RWPE2 (cell line): Measurements from ENCODE around the gene HNRNPH1.
"Not testable (repeated sequence)": the region's sequence is repeated elsewhere in the genome, so short reads cannot be mapped to it uniquely, and the experiment has no call there.

ENCODE experiments used
- ATAC-seq: fragments of 200-7000 bp; cut with Tn5 transposase; 3 replicates; pipeline ENCODE4 v1.9.1; 2021; ENCODE audit warnings: low read depth
- DNase-seq: peaks from one replicate; pipeline ENCODE4 v3.0.0-alpha.2; 2020; ENCODE audit warnings: low spot score
- H3K27ac ChIP-seq: fragments of 450-650 bp; 2 replicates; pipeline ENCODE4 v1.5.1; 2017; ENCODE audit warnings: mild to moderate bottlenecking; ENCODE audit not compliant: poor library complexity, severe bottlenecking
- H3K27me3 ChIP-seq: fragments of 250-450 bp; sonication (Bioruptor Pico); 2 replicates; pipeline ENCODE4 v1.5.1; 2021; ENCODE audit warnings: mild to moderate bottlenecking, moderate library complexity; ENCODE audit not compliant: insufficient read depth, poor library complexity, severe bottlenecking
- H3K36me3 ChIP-seq: fragments of 250-450 bp; sonication (Bioruptor Pico); 2 replicates; pipeline ENCODE4 v1.5.1; 2020; ENCODE audit warnings: low read depth, mild to moderate bottlenecking, moderate library complexity
- H3K4me1 ChIP-seq: fragments of 250-450 bp; sonication (Bioruptor Pico); 2 replicates; pipeline ENCODE4 v1.5.1; 2021; ENCODE audit warnings: mild to moderate bottlenecking, moderate library complexity; ENCODE audit not compliant: insufficient read depth, poor library complexity, severe bottlenecking
- H3K4me3 ChIP-seq: fragments of 250-450 bp; sonication (Bioruptor Pico); 2 replicates; pipeline ENCODE4 v1.5.1; 2021; ENCODE audit warnings: mild to moderate bottlenecking, moderate library complexity; ENCODE audit not compliant: severe bottlenecking
- H3K9me3 ChIP-seq: fragments of 250-450 bp; sonication (Bioruptor Pico); 2 replicates; pipeline ENCODE4 v1.5.1; 2021; ENCODE audit warnings: mild to moderate bottlenecking, moderate library complexity; ENCODE audit not compliant: severe bottlenecking
- TF ChIP-seq, protein P1 (sequence below): fragments of 450-650 bp; IDR thresholded peaks from one replicate; pipeline ENCODE4 v1.5.1; 2017; ENCODE audit warnings: mild to moderate bottlenecking, moderate library complexity; ENCODE audit not compliant: poor library complexity, severe bottlenecking

HNRNPH1 gene

DNA sequence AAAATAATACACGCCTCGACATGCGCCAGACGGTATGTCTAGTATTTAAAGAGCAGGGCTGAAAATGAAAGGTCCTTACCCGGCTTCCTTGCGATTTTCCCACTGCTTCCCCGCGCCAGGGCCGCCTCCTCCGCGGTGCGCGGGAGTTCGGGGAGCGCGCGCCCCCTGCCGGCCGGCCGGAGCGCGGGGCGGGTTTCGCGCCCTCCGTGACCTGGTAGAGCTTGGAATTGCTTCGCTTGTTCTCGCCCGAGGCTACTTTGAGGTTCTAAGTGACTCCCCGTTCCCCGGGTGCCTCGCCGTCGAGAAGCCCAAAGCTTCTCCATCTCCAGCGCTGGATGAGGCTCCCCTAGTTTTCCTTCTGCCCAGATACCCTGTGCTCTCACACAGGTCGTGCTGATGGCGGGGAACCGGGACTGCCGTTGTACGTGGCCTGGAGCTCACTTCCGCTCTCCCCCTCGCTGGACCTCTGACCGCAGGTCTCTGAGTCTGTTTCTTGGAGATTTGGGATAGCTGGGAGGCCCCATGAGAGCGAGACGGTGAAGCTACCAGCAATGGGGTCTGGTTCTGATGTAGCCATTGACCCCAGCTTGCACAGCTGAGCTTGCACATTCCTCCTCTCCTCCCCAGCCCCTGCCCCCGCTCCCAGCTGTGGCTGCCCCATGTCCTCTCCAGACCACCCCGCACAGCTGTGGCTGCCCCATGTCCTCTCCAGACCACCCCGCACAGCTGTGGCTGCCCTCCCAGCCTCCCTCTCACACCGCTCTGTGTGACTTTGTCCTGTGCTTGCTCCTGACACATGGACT lies 11.1 kb upstream of the HNRNPH1 start:
- not testable (repeated sequence) for H3K4me3 ChIP-seq, H3K27me3 ChIP-seq, H3K4me1 ChIP-seq, H3K9me3 ChIP-seq, DNase-seq, H3K27ac ChIP-seq, H3K36me3 ChIP-seq
- TF ChIP-seq, protein P1, sequence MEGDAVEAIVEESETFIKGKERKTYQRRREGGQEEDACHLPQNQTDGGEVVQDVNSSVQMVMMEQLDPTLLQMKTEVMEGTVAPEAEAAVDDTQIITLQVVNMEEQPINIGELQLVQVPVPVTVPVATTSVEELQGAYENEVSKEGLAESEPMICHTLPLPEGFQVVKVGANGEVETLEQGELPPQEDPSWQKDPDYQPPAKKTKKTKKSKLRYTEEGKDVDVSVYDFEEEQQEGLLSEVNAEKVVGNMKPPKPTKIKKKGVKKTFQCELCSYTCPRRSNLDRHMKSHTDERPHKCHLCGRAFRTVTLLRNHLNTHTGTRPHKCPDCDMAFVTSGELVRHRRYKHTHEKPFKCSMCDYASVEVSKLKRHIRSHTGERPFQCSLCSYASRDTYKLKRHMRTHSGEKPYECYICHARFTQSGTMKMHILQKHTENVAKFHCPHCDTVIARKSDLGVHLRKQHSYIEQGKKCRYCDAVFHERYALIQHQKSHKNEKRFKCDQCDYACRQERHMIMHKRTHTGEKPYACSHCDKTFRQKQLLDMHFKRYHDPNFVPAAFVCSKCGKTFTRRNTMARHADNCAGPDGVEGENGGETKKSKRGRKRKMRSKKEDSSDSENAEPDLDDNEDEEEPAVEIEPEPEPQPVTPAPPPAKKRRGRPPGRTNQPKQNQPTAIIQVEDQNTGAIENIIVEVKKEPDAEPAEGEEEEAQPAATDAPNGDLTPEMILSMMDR = peak; percentile 5
- peak; percentile 90 for ATAC-seq

DNA sequence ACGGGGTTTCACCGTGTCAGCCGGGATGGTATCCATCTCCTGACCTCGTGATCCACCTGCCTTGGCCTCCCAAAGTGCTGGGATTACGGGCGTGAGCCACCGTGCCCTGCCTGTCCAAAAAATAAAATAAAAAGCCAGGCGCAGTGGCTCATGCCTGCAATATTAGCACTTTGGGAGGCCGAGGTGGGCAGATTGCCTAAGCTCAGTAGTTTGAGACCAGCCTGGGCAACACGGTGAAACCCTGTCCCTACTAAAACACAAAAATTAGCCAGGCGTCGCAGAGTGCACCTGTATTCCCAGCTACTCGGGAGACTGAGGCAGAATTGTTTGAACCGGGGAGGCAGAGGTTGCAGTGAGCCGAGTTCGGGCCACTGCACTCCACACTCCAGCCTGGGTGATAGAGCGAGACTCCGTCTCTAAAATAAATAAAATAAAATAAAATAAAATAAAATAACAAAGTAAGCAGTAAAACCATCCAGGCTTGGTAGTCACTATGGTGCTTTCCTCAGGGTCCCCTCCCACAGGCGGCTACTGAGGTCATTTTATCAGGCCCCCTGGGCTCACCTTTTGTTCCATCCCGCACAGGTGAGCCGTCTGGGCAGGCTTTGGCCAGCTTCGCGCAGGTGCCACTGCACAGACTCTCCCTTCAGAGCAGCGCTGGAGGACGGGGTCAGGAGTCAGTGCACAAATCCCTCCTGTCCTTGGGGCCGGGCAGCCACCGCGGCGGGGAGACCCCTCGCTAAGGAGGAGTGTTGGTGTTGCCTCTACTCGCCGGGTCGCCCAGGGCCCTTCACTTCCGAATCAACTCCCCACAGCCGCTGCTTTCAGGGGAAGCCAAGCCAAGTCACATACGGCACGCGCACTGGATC lies 10.3 kb upstream of the HNRNPH1 start:
- H3K27me3 ChIP-seq, H3K9me3 ChIP-seq, H3K36me3 ChIP-seq, H3K4me1 ChIP-seq, DNase-seq: not testable (repeated sequence)
- Histone ChIP-seq H3K27ac (peak overlapping the region; percentile 21), H3K4me3 (peak overlapping the region; percentile 26)
- TF ChIP-seq, protein P1 = peak; percentile 17
- ATAC-seq = peak; percentile 72

DNA sequence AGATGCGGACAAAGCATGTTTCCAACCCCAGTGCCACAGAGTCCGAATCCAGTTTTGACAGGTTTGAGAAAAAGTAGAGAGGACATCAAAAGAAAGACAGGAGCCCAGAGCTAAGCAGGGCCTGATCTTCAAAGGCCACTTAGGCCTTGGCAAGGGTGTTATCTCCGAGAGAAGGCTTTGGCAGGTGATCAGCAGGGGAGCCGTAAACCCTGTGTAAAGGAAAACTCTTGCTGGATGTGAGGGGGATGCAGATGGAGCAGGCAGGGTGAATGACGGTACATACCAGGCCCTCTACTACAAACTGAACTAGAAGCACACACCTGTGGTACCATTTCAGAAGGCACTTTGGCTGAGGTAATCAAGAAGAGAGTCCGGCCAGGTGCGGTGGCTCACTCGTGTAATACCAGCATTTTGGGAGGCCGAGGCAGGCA lies 1.4 kb upstream of the HNRNPH1 start:
- H3K27me3 ChIP-seq = no peaks in the 10 kb centered on the region
- peak overlapping the region; percentile 87 for H3K27ac ChIP-seq
- peaks cover 38% of the 10 kb centered on the region for H3K36me3 ChIP-seq
- ATAC-seq (no peak), DNase-seq (no peak)
- no peaks in the 10 kb centered on the region for H3K9me3 ChIP-seq
- TF ChIP-seq, protein P1 = no peak
- peaks cover 21% of the 10 kb centered on the region for H3K4me1 ChIP-seq
- H3K4me3 ChIP-seq = no peak overlapping the region

DNA sequence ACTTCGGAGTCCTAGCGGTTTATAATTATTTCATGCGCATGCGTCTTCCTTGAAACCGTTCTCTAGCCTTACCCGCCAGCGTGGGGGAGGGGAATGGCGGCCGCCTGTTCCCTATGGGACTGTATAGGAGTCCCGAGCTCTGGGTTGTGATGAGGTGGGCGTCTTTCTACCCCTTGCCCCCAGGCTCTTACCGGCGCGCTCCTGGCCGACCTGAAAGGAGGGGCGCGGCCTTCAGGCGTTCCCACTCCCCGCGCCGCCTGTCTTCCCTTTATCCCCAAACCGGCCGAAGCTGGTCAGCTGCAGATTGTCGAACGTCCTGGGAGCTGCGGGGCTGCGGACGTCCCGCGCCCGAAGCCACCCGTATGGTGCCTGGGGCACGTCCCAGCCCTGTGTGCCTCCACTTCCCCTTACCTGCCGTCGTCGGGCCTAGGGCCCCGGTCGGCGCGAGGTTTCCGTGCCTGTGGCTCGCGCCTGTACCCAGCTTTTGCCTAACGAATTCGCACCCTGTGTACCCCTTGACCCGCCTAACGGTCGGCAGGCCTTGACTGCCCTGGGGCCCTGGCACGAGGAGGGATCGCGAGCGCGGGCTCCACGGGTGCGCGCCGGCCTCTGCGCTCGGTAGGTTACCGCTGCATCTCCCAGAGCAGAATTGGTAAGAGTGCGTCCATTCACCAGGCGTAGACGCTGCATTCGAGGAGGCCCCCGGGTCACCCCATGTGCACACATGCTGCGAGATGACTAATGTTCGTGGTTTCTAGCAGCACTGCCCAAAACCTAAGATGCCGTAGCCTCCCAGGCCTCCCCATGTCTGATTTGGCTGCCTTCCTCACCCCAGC lies 653 bp upstream of the HNRNPH1 start:
- Histone ChIP-seq H3K4me3 (peak overlapping the region; percentile 76), H3K4me1 (peaks cover 28% of the 10 kb centered on the region), H3K36me3 (peaks cover 39% of the 10 kb centered on the region), H3K27me3 (no peaks in the 10 kb centered on the region), H3K27ac (peak overlapping the region; percentile 87), H3K9me3 (no peaks in the 10 kb centered on the region)
- ATAC-seq = peak; percentile 60
- DNase-seq = peak; percentile 84
- TF ChIP-seq, protein P1 = no peak
